MCF 10A (cell line): Measurements from ENCODE around the gene MAPKAP1. TPM values are rescaled to one million over a fixed set of nuclear protein-coding genes. Genes with fewer than 3 reads are reported as not detected.

Experiments used
- BruUV-seq: library from RNA; stranded (reverse); fragments of 400-500 nt; replicated peaks from 2 replicates; lab custom pipeline; 2021; lab: Mats Ljungman, UMichigan
- CTCF ChIA-PET: fragments of 300-600 bp; sonication (Branson Sonifier 250); formaldehyde crosslinking; extraction: SDS; loops from one replicate; lab custom pipeline; 2021; ENCODE audit warnings: antibody characterized with exemption, inconsistent platforms; lab: Yijun Ruan, JAX
- POLR2A ChIA-PET: fragments of 300-600, 350-650 bp; sonication (Branson Sonifier 250); formaldehyde crosslinking; extraction: SDS; loops from one replicate; lab custom pipeline; 2020; ENCODE audit warnings: antibody characterized with exemption, inconsistent platforms; lab: Yijun Ruan, JAX
- DNase-seq: peaks from one replicate; pipeline ENCODE4 v3.0.0-alpha.2; 2018; ENCODE audit not compliant: unreplicated experiment
- H3K27ac Mint-ChIP-seq: one replicate; pipeline ENCODE4 v1.8.0; 2022; ENCODE audit warnings: mild to moderate bottlenecking, low read depth, mixed read lengths; ENCODE audit not compliant: unreplicated experiment
- H3K27me3 Mint-ChIP-seq: one replicate; pipeline ENCODE4 v1.8.0; 2022; ENCODE audit warnings: mixed read lengths; ENCODE audit not compliant: insufficient read depth, unreplicated experiment
- H3K36me3 Mint-ChIP-seq: one replicate; pipeline ENCODE4 v1.8.0; 2022; ENCODE audit warnings: mild to moderate bottlenecking, moderate library complexity, mixed read lengths; ENCODE audit not compliant: insufficient read depth, unreplicated experiment
- H3K4me1 Mint-ChIP-seq: one replicate; pipeline ENCODE4 v1.8.0; 2022; ENCODE audit warnings: mixed read lengths; ENCODE audit not compliant: insufficient read depth, unreplicated experiment
- H3K4me3 Mint-ChIP-seq: one replicate; pipeline ENCODE4 v1.8.0; 2022; ENCODE audit warnings: mild to moderate bottlenecking, moderate library complexity, mixed read lengths; ENCODE audit not compliant: unreplicated experiment
- H3K9me3 Mint-ChIP-seq: one replicate; pipeline ENCODE4 v1.8.0; 2022; ENCODE audit warnings: mixed read lengths; ENCODE audit not compliant: unreplicated experiment
- CTCF ChIP-seq: fragments of 200-600 bp; IDR thresholded peaks from one replicate; pipeline ENCODE4 v1.8.0; 2022; ENCODE audit warnings: antibody characterized with exemption, mild to moderate bottlenecking; ENCODE audit not compliant: unreplicated experiment
- intact Hi-C: fragments of 100-400 bp; cut with micrococcal nuclease; formaldehyde crosslinking; loops from 2 replicates; pipeline ENCODE4 v1.14.1; 2022
- total RNA-seq: library from RNA; stranded (reverse); gene quantifications from 2 replicates; pipeline ENCODE4 v1.2.3, GENCODE V29; 2022

The MAPKAP1 gene
- total RNA-seq, 1 experiment from 2014 or later, result 74.9 TPM

GRCh38 chr9:125655066-125655633, 51.9 kb downstream of the MAPKAP1 start:
- intact Hi-C loops, result no loop called here
- Mint-ChIP-seq H3K36me3 (peaks cover 15% of the 10 kb centered on the region), H3K4me3 (no peak overlapping the region), H3K27ac (no peak overlapping the region), H3K27me3 (no peaks in the 10 kb centered on the region), H3K4me1 (peaks cover 7% of the 10 kb centered on the region), H3K9me3 (no peaks in the 10 kb centered on the region)
- no peak for DNase-seq
- no TSS peak for BruUV-seq
- ChIA-PET POLR2A (no interaction called here), CTCF (no interaction called here)
- TF ChIP-seq CTCF, result no peak

- H3K36me3 Mint-ChIP-seq, result peaks cover 15% of the 10 kb centered on the region
- ChIA-PET CTCF (interaction anchor here (0.6 kb wide), 1 partner anchor 64 kb away, joined by 3 read pairs; no protein-coding TSS in a partner anchor), POLR2A (no interaction called here)
- no peaks in the 10 kb centered on the region for H3K27me3 Mint-ChIP-seq
- DNase-seq, result no peak
- H3K4me1 Mint-ChIP-seq, result peaks cover 17% of the 10 kb centered on the region
- intact Hi-C loops, result no loop called here
- no peak overlapping the region for H3K27ac Mint-ChIP-seq
- no peaks in the 10 kb centered on the region for H3K9me3 Mint-ChIP-seq
- BruUV-seq, result no TSS peak
- TF ChIP-seq CTCF, result no peak
- H3K4me3 Mint-ChIP-seq, result no peak overlapping the region
These were observed 52.9 kb downstream of the MAPKAP1 start for GRCh38 chr9:125654121-125654520.

- Mint-ChIP-seq H3K27me3 (no peaks in the 10 kb centered on the region), H3K9me3 (no peaks in the 10 kb centered on the region), H3K4me1 (peaks cover 20% of the 10 kb centered on the region), H3K27ac (no peak overlapping the region), H3K36me3 (peaks cover 15% of the 10 kb centered on the region), H3K4me3 (no peak overlapping the region)
- no TSS peak for BruUV-seq
- DNase-seq, result no peak
- CTCF ChIA-PET, result no interaction called here
- POLR2A ChIA-PET, result no interaction called here
- TF ChIP-seq CTCF, result no peak
- intact Hi-C loops, result no loop called here
These were observed 53.7 kb downstream of the MAPKAP1 start for GRCh38 chr9:125653325-125653724.

GRCh38 chr9:125652759-125653158, 54.2 kb downstream of the MAPKAP1 start:
- Mint-ChIP-seq H3K27ac (no peak overlapping the region), H3K4me3 (no peak overlapping the region), H3K4me1 (peaks cover 20% of the 10 kb centered on the region), H3K36me3 (peaks cover 12% of the 10 kb centered on the region), H3K9me3 (no peaks in the 10 kb centered on the region), H3K27me3 (no peaks in the 10 kb centered on the region)
- DNase-seq, result no peak
- no peak for TF ChIP-seq CTCF
- BruUV-seq, result no TSS peak
- intact Hi-C loops, result no loop called here
- ChIA-PET POLR2A (no interaction called here), CTCF (no interaction called here)
